ENCODE measurements around the gene AICDA.

DNA sequence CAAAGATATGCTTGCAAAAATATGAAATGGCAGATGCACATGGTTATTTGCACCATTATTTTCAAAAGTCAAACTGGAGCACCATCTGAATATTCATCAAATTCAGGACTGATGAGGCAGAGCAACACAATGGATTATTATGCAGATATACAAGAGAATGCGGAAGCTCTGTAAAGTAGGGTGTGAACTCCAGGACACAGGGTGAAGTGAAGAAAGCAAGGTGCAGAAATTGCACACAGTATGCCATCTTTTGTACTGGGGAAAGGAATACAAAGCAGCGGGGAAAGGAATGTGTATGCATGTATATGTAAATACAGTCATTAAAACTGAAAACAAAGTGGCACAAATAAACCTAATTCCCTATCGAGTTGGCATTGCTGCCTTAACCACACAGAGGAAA lies 49.3 kb downstream of the AICDA start:
- TF ChIP-seq, protein P1, sequence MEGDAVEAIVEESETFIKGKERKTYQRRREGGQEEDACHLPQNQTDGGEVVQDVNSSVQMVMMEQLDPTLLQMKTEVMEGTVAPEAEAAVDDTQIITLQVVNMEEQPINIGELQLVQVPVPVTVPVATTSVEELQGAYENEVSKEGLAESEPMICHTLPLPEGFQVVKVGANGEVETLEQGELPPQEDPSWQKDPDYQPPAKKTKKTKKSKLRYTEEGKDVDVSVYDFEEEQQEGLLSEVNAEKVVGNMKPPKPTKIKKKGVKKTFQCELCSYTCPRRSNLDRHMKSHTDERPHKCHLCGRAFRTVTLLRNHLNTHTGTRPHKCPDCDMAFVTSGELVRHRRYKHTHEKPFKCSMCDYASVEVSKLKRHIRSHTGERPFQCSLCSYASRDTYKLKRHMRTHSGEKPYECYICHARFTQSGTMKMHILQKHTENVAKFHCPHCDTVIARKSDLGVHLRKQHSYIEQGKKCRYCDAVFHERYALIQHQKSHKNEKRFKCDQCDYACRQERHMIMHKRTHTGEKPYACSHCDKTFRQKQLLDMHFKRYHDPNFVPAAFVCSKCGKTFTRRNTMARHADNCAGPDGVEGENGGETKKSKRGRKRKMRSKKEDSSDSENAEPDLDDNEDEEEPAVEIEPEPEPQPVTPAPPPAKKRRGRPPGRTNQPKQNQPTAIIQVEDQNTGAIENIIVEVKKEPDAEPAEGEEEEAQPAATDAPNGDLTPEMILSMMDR (IDR thresholded peaks at IDR 0.05): no peak
- no peak for TF ChIP-seq EZH2 (IDR thresholded peaks at IDR 0.05)
- TF ChIP-seq EZH2phosphoT487 (IDR thresholded peaks at IDR 0.05): no peak
